DND-41 (cell line): ENCODE results near the gene ALOX5.

Experiments used
- CTCF ChIP-seq: IDR thresholded peaks from 2 replicates; pipeline ENCODE4 v1.5.1; 2012; ENCODE audit warnings: borderline replicate concordance, low read length, moderate library complexity, mild to moderate bottlenecking; ENCODE audit not compliant: poor library complexity, severe bottlenecking; ENCODE audit errors: extremely low read depth
- EZH2 ChIP-seq: IDR thresholded peaks from 3 replicates; pipeline ENCODE4 v1.6.1; 2012; ENCODE audit warnings: borderline replicate concordance, low read depth, mild to moderate bottlenecking, moderate library complexity, low read length, inconsistent platforms; ENCODE audit not compliant: severe bottlenecking

- TF ChIP-seq CTCF (no peak), EZH2 (no peak)
These were observed 87.0 kb downstream of the ALOX5 start for GRCh38 chr10:45461034-45461433.
